ENCODE results near the gene CHST15.
A peak's percentile ranks its signal among the peaks of the same experiment; 100 is the strongest.

Gene CHST15

GRCh38 chr10:124116771-124117510 is 23.5 kb upstream of the CHST15 start:
- peaks cover 35% of the 10 kb centered on the region for H3K4me1 ChIP-seq (ENCODE audit: insufficient read depth, low read length)
- H3K9me3 ChIP-seq (ENCODE audit: insufficient read depth, low read length, severe bottlenecking), result no peaks in the 10 kb centered on the region
- peak overlapping the region; percentile 9; the same call in 1 of the 2 replicates for H3K9ac ChIP-seq (ENCODE audit: low read depth, low read length)
- peak overlapping the region; percentile 54 for H3K27ac ChIP-seq (ENCODE audit: low read length)
- no peaks in the 10 kb centered on the region for H3K36me3 ChIP-seq (ENCODE audit: insufficient read depth, low read length)
- H4K20me1 ChIP-seq (ENCODE audit: insufficient read depth, low read length), result no peaks in the 10 kb centered on the region
- DNase-seq, result peak; percentile 75
- ATAC-seq (ENCODE audit: insufficient read depth, low read depth), result peak; percentile 75
- H3K4me3 ChIP-seq (ENCODE audit: low read depth in 1 of 2, low read length in 2 of 2), result no peak overlapping the region
- no peak overlapping the region for H3K4me2 ChIP-seq (ENCODE audit: insufficient read depth, low read length)
- 0 out of 2 replicates have a peak overlapping the region, but pooled peaks have one; percentile 13 for H2AFZ ChIP-seq (ENCODE audit: low read depth, low read length)
- H3K27me3 ChIP-seq (ENCODE audit: insufficient read depth, low read length, poor library complexity), result no peaks in the 10 kb centered on the region
- TF ChIP-seq EZH2 (IDR thresholded peaks at IDR 0.05; ENCODE audit: borderline replicate concordance, low read depth, low read length, severe bottlenecking), result no peak
- no peak for TF ChIP-seq CTCF (IDR thresholded peaks at IDR 0.05; ENCODE audit: borderline replicate concordance, extremely low read depth, low read length, poor library complexity, severe bottlenecking)
- H3K79me2 ChIP-seq (ENCODE audit: insufficient read depth, low read length), result no peaks in the 10 kb centered on the region

- no peak for ATAC-seq (ENCODE audit: insufficient read depth, low read depth)
- no peaks in the 10 kb centered on the region for H3K9me3 ChIP-seq (ENCODE audit: insufficient read depth, low read length, severe bottlenecking)
- no peak overlapping the region for H3K9ac ChIP-seq (ENCODE audit: low read depth, low read length)
- DNase-seq, result no peak
- H2AFZ ChIP-seq (ENCODE audit: low read depth, low read length), result no peak overlapping the region
- H3K4me1 ChIP-seq (ENCODE audit: insufficient read depth, low read length), result peaks cover 33% of the 10 kb centered on the region
- H3K4me3 ChIP-seq (ENCODE audit: low read depth in 1 of 2, low read length in 2 of 2), result no peak overlapping the region
- no peaks in the 10 kb centered on the region for H3K36me3 ChIP-seq (ENCODE audit: insufficient read depth, low read length)
- no peaks in the 10 kb centered on the region for H4K20me1 ChIP-seq (ENCODE audit: insufficient read depth, low read length)
- H3K79me2 ChIP-seq (ENCODE audit: insufficient read depth, low read length), result no peaks in the 10 kb centered on the region
- H3K4me2 ChIP-seq (ENCODE audit: insufficient read depth, low read length), result no peak overlapping the region
- TF ChIP-seq CTCF (IDR thresholded peaks at IDR 0.05; ENCODE audit: borderline replicate concordance, extremely low read depth, low read length, poor library complexity, severe bottlenecking), result no peak
- TF ChIP-seq EZH2 (IDR thresholded peaks at IDR 0.05; ENCODE audit: borderline replicate concordance, low read depth, low read length, severe bottlenecking), result no peak
- H3K27me3 ChIP-seq (ENCODE audit: insufficient read depth, low read length, poor library complexity), result no peaks in the 10 kb centered on the region
- H3K27ac ChIP-seq (ENCODE audit: low read length), result no peak overlapping the region
Observed at GRCh38 chr10:124114696-124115095, 21.3 kb upstream of the CHST15 start.

- no peak overlapping the region for H3K9ac ChIP-seq (ENCODE audit: low read depth, low read length)
- H3K27me3 ChIP-seq (ENCODE audit: insufficient read depth, low read length, poor library complexity), result no peaks in the 10 kb centered on the region
- H2AFZ ChIP-seq (ENCODE audit: low read depth, low read length), result no peak overlapping the region
- no peak overlapping the region for H3K4me2 ChIP-seq (ENCODE audit: insufficient read depth, low read length)
- H3K36me3 ChIP-seq (ENCODE audit: insufficient read depth, low read length), result no peaks in the 10 kb centered on the region
- TF ChIP-seq CTCF (IDR thresholded peaks at IDR 0.05; ENCODE audit: borderline replicate concordance, extremely low read depth, low read length, poor library complexity, severe bottlenecking) (no peak), EZH2 (IDR thresholded peaks at IDR 0.05; ENCODE audit: borderline replicate concordance, low read depth, low read length, severe bottlenecking) (no peak)
- no peak overlapping the region for H3K4me3 ChIP-seq (ENCODE audit: low read depth in 1 of 2, low read length in 2 of 2)
- no peaks in the 10 kb centered on the region for H4K20me1 ChIP-seq (ENCODE audit: insufficient read depth, low read length)
- H3K9me3 ChIP-seq (ENCODE audit: insufficient read depth, low read length, severe bottlenecking), result no peaks in the 10 kb centered on the region
- H3K27ac ChIP-seq (ENCODE audit: low read length), result no peak overlapping the region
- peaks cover 36% of the 10 kb centered on the region for H3K4me1 ChIP-seq (ENCODE audit: insufficient read depth, low read length)
- no peaks in the 10 kb centered on the region for H3K79me2 ChIP-seq (ENCODE audit: insufficient read depth, low read length)
- DNase-seq, result no peak
- ATAC-seq (ENCODE audit: insufficient read depth, low read depth), result no peak
Observed at GRCh38 chr10:124112891-124113580, 19.6 kb upstream of the CHST15 start.
